Chondrocyte (in vitro differentiated cells): ENCODE measurements around the gene FAM177B. TPM values are rescaled to one million over a fixed set of nuclear protein-coding genes. Genes with fewer than 3 reads are reported as not detected.

Experiments
- DNase-seq: peaks from one replicate; pipeline ENCODE4 v3.0.0; 2021; ENCODE audit warnings: mixed read lengths, low spot score
- H3K27ac Mint-ChIP-seq: one replicate; pipeline ENCODE4 v1.8.0; 2021; ENCODE audit warnings: mild to moderate bottlenecking, moderate library complexity, mixed read lengths; ENCODE audit not compliant: unreplicated experiment
- H3K27me3 Mint-ChIP-seq: 2 replicates; pipeline ENCODE4 v1.8.0; 2021; ENCODE audit warnings: low read depth, mixed read lengths
- H3K36me3 Mint-ChIP-seq: 2 replicates; pipeline ENCODE4 v1.8.0; 2021; ENCODE audit warnings: low read depth, mixed read lengths
- H3K4me1 Mint-ChIP-seq: 2 replicates; pipeline ENCODE4 v1.8.0; 2021; ENCODE audit warnings: low read depth, mild to moderate bottlenecking, mixed read lengths
- H3K4me3 Mint-ChIP-seq: one replicate; pipeline ENCODE4 v1.8.0; 2021; ENCODE audit warnings: mild to moderate bottlenecking, moderate library complexity, mixed read lengths; ENCODE audit not compliant: unreplicated experiment
- H3K9me3 Mint-ChIP-seq: 2 replicates; pipeline ENCODE4 v1.8.0; 2021; ENCODE audit warnings: low read depth, mixed read lengths
- total RNA-seq: library from RNA; stranded (reverse); gene quantifications from 3 replicates; pipeline ENCODE4 v1.2.1, GENCODE V29; 2021
- TF ChIP-seq, protein P1 (sequence below): fragments of 200-600 bp; sonication (generic); IDR thresholded peaks from 2 replicates; pipeline ENCODE4 v1.5.0; 2021; ENCODE audit warnings: antibody characterized with exemption, mild to moderate bottlenecking, moderate library complexity

FAM177B gene
- total RNA-seq, 1 donor from 2014 or later: not detected

DNA sequence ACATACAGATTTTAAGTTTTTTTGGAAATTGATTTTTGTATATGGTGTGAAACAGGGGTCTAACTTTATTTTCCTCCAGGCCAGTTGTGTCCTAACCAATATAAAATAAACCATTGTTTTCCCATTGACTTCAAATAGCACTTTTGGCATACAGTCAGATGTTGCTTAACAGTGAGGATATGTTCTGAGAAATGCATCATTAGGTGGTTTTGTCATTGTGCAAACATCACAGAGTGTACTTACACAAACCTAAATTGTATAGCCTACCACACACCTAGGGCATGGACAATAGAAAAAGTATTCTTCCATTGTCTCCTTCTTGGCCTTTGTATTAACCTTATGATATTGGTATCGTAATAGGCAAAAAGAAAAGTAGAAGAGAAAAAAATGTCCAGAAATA, 40.5 kb downstream of the FAM177B start:
- peaks cover 10% of the 10 kb centered on the region for H3K4me1 Mint-ChIP-seq
- no peaks in the 10 kb centered on the region for H3K9me3 Mint-ChIP-seq
- H3K4me3 Mint-ChIP-seq: no peak overlapping the region
- peaks cover 8% of the 10 kb centered on the region for H3K27me3 Mint-ChIP-seq
- no peak overlapping the region for H3K27ac Mint-ChIP-seq
- no peaks in the 10 kb centered on the region for H3K36me3 Mint-ChIP-seq
- no peak for DNase-seq
- TF ChIP-seq, protein P1, sequence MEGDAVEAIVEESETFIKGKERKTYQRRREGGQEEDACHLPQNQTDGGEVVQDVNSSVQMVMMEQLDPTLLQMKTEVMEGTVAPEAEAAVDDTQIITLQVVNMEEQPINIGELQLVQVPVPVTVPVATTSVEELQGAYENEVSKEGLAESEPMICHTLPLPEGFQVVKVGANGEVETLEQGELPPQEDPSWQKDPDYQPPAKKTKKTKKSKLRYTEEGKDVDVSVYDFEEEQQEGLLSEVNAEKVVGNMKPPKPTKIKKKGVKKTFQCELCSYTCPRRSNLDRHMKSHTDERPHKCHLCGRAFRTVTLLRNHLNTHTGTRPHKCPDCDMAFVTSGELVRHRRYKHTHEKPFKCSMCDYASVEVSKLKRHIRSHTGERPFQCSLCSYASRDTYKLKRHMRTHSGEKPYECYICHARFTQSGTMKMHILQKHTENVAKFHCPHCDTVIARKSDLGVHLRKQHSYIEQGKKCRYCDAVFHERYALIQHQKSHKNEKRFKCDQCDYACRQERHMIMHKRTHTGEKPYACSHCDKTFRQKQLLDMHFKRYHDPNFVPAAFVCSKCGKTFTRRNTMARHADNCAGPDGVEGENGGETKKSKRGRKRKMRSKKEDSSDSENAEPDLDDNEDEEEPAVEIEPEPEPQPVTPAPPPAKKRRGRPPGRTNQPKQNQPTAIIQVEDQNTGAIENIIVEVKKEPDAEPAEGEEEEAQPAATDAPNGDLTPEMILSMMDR: no peak

DNA sequence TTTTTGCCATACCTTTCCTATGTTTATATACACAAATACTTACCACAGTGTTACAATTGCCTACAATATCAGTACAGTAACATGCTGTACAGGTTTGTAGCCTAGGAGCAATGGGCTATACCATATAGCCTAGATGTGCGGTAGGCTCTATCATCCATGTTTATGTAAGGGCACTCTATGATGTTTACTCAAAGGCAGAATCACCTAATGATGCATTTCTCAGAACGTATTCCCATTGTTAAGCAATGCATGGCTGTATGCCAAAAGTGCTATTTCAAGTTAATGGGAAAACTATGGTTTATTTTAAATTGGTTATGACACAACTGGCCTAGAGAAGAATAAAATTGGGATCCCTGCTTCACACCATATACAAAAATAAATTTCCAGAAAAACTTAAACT, 41.0 kb downstream of the FAM177B start:
- peaks cover 8% of the 10 kb centered on the region for H3K27me3 Mint-ChIP-seq
- H3K4me3 Mint-ChIP-seq: no peak overlapping the region
- no peak overlapping the region for H3K27ac Mint-ChIP-seq
- H3K9me3 Mint-ChIP-seq: no peaks in the 10 kb centered on the region
- peaks cover 5% of the 10 kb centered on the region for H3K4me1 Mint-ChIP-seq
- DNase-seq: no peak
- no peaks in the 10 kb centered on the region for H3K36me3 Mint-ChIP-seq
- TF ChIP-seq, protein P1: no peak

DNA sequence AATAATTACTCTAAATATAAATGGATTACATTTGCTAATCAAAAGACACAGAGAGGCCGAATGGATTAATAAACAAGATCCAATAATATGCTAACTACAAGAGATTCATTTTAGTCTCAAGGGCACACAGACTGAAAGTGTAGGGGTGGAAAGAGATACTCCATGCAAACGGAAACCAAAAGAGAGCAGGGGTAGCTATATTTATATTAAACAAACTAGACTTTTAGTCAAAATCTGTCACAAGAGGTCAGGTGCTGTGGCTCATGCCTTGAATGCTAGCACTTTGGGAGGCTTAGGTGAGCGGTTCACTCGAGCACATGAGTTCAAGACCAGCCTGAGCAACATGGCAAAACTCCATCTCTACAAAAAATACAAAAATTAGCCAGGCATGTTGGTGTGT, 44.2 kb downstream of the FAM177B start:
- no peaks in the 10 kb centered on the region for H3K36me3 Mint-ChIP-seq
- H3K9me3 Mint-ChIP-seq: no peaks in the 10 kb centered on the region

DNA sequence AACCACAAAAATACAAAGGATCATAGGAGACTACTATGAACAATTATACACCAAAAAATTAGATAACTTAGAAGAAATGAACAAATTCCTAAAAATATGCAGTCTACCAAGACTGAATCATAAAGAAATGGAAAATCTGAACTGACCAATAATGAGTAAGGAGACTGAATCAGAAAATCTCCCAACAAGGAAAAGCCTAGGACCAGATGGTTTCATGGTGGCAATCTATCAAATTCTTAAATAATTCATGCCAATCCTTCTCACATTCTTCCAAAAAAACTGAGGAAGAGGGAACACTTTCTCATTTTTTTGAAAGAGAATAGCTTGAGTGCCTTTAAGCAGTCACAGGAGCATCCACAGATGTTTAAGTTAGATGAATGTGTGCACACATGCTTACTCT, 46.0 kb downstream of the FAM177B start:
- no peak overlapping the region for H3K4me3 Mint-ChIP-seq
- H3K4me1 Mint-ChIP-seq: peaks cover 8% of the 10 kb centered on the region
- TF ChIP-seq, protein P1: no peak
- H3K9me3 Mint-ChIP-seq: no peaks in the 10 kb centered on the region
- no peak for DNase-seq
- H3K27ac Mint-ChIP-seq: no peak overlapping the region
- peaks cover 24% of the 10 kb centered on the region for H3K27me3 Mint-ChIP-seq
- H3K36me3 Mint-ChIP-seq: no peaks in the 10 kb centered on the region

More for the DNA sequence above, 44.2 kb downstream of the FAM177B start:
- Mint-ChIP-seq H3K27ac (no peak overlapping the region), H3K4me1 (peaks cover 7% of the 10 kb centered on the region), H3K4me3 (no peak overlapping the region), H3K27me3 (peaks cover 22% of the 10 kb centered on the region)
- TF ChIP-seq, protein P1: no peak
- no peak for DNase-seq

DNA sequence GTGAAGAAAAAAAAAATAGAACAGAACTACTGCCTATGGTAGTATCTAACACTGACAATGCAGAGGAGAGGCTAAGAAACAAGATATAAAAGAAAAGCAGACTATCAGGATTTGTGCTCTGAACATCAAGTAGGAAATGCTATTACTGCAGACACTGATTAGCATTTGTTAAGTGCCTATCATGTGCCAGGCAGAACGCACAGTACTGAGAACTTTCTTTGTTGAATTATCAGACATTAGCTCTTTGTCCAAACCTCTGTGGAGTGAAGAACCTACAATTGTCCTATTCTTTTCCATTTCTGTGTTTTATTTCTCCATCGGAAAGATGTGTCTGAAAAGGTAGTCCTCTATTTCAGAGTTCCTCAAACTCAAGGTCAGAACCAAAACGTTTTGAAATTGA, 47.4 kb downstream of the FAM177B start:
- TF ChIP-seq, protein P1: no peak

More for the DNA sequence above, 47.4 kb downstream of the FAM177B start:
- Mint-ChIP-seq H3K9me3 (no peaks in the 10 kb centered on the region), H3K27ac (no peak overlapping the region), H3K4me1 (peaks cover 8% of the 10 kb centered on the region), H3K27me3 (peaks cover 24% of the 10 kb centered on the region), H3K4me3 (no peak overlapping the region), H3K36me3 (no peaks in the 10 kb centered on the region)
- DNase-seq: no peak
